BLaER1 (cell line): ENCODE data around the gene SEC61A2.
"Not testable (repeated sequence)": the region's sequence is repeated elsewhere in the genome, so short reads cannot be mapped to it uniquely, and the experiment has no call there.

Experiments
- H3K27ac ChIP-seq: shearing (Covaris generic); formaldehyde crosslinking; 2 replicates; pipeline ENCODE4 v1.8.1; 2022
- H3K27me3 ChIP-seq: shearing (Covaris generic); formaldehyde crosslinking; 2 replicates; pipeline ENCODE4 v1.8.1; 2022
- H3K36me3 ChIP-seq: shearing (Covaris generic); formaldehyde crosslinking; 2 replicates; pipeline ENCODE4 v1.8.1; 2022
- H3K4me1 ChIP-seq: shearing (Covaris generic); formaldehyde crosslinking; 2 replicates; pipeline ENCODE4 v1.8.1; 2022
- H3K4me2 ChIP-seq: shearing (Covaris generic); formaldehyde crosslinking; 2 replicates; pipeline ENCODE4 v1.8.1; 2022
- H3K4me3 ChIP-seq: shearing (Covaris generic); formaldehyde crosslinking; 2 replicates; pipeline ENCODE4 v1.8.1; 2022
- H3K9ac ChIP-seq: shearing (Covaris generic); formaldehyde crosslinking; 2 replicates; pipeline ENCODE4 v1.8.1; 2022
- H3K9me3 ChIP-seq: shearing (Covaris generic); formaldehyde crosslinking; 2 replicates; pipeline ENCODE4 v1.8.1; 2022
- H4K20me1 ChIP-seq: shearing (Covaris generic); formaldehyde crosslinking; 2 replicates; pipeline ENCODE4 v1.8.1; 2022
- Cebpa-rat ChIP-seq: shearing (Covaris generic); IDR thresholded peaks from 2 replicates; pipeline ENCODE4 v1.8.1; 2022

The SEC61A2 gene

DNA sequence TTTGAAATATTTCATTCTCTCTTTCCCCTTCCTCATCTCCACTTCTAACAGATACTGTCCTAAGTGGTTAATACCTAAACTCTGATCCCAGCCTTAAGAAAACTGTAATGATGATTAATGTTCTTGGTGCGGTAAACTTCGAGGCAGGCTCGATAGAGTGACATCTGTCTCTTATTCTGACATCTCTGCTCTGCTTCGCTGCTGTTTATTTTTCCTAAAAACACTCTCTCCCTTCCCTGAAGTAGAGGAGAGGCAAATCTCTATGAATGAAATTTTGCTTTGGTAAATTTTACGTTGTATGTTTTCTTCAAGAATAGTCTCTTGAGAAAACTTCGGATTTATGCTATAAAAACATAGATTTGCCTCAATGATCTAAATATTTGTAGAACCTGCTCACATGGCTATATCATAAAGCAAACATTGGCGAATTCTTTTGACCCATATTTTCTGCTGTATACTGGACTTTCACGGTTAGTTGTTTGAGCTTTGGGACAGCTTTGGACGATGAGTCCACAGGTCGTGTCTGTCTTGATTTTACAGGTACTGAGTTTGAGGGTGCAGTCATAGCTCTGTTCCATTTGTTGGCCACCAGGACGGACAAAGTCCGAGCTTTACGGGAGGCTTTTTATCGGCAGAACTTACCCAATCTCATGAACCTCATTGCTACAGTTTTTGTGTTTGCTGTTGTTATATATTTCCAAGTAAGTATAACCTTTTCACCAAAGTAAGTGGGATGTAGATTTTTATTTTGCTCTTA is 27.1 kb downstream of the SEC61A2 start:
- Histone ChIP-seq H3K4me2 (no peak overlapping the region), H3K27me3 (no peaks in the 10 kb centered on the region), H3K4me3 (no peak overlapping the region)

DNA sequence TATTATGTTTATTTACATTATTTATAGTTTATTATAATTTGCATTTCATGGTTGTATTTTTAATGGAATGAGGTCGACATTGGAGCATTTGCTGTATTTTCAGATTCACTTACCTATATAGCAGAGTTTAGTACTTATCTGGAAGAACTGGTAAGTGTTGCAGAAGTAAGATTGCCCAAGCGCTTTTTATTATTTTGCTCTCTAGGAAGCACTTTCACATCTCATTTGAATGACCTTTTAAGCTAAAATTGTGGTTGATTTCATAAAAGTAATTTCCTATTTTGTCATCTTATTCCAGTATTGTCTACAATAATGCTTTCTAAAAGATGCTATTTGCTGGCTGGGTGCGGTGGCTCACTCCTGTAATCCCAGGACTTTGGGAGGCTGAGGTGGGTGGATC is 28.6 kb downstream of the SEC61A2 start:
- 0 out of 2 replicates have a peak, but pooled peaks cover 6% of the 10 kb centered on the region for H4K20me1 ChIP-seq
- TF ChIP-seq Cebpa-rat = no peak
- peaks cover 83% of the 10 kb centered on the region for H3K36me3 ChIP-seq
- no peak overlapping the region for H3K4me3 ChIP-seq
- no peak overlapping the region for H3K27ac ChIP-seq
- no peaks in the 10 kb centered on the region for H3K9me3 ChIP-seq
- H3K4me1 ChIP-seq = no peaks in the 10 kb centered on the region
- H3K27me3 ChIP-seq = no peaks in the 10 kb centered on the region
- H3K9ac ChIP-seq = no peak overlapping the region
- H3K4me2 ChIP-seq = no peak overlapping the region

More for the DNA sequence above, 27.1 kb downstream of the SEC61A2 start:
- Histone ChIP-seq H3K9ac (no peak overlapping the region), H3K4me1 (no peaks in the 10 kb centered on the region), H3K9me3 (no peaks in the 10 kb centered on the region), H3K27ac (no peak overlapping the region), H4K20me1 (0 out of 2 replicates have a peak, but pooled peaks cover 6% of the 10 kb centered on the region), H3K36me3 (peaks cover 77% of the 10 kb centered on the region)
- no peak for TF ChIP-seq Cebpa-rat

DNA sequence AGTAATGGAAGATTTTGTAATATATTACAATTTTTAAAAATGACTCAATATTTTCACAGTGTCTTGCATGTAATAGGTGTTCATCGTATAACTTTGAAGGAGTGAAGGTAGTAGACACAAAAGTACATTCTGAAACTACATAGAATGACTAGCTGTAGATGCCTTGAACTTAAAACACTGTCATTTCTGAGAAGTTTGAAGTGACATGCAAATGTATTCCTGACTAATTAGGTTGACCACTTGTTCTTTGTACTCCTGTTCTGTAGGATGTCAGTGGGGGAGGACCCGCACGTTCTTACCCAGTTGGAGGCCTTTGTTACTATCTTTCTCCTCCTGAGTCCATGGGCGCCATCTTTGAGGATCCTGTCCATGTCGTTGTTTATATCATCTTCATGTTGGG is 31.2 kb downstream of the SEC61A2 start:
- H3K27ac ChIP-seq = no peak overlapping the region
- no peak for TF ChIP-seq Cebpa-rat
- peaks cover 88% of the 10 kb centered on the region for H3K36me3 ChIP-seq
- no peak overlapping the region for H3K4me3 ChIP-seq
- 0 out of 2 replicates have a peak, but pooled peaks cover 2% of the 10 kb centered on the region for H4K20me1 ChIP-seq
- H3K9me3 ChIP-seq = no peaks in the 10 kb centered on the region
- H3K4me2 ChIP-seq = no peak overlapping the region
- no peaks in the 10 kb centered on the region for H3K4me1 ChIP-seq
- H3K9ac ChIP-seq = no peak overlapping the region
- no peaks in the 10 kb centered on the region for H3K27me3 ChIP-seq

DNA sequence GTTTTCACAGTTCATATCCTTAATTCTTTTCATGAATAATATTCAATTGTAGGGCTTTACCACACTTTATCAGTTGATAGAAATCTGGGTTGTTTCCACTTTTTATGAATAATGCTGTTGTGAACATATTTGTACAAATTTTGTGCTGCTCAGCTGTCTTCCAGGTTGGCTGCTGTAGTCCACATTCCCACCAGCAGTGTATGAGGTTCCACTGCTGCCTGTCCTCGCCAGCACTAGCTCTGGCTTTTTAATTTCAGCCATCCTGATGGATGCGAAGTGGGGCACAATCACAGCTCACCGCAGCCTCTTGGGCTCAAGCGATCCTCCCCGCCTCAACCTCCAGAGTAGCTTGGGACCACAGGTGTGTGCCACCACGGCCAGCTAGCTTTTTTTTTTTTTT is 33.5 kb downstream of the SEC61A2 start:
- no peak for TF ChIP-seq Cebpa-rat
- Histone ChIP-seq H3K4me1 (no peaks in the 10 kb centered on the region), H3K9me3 (no peaks in the 10 kb centered on the region), H3K4me3 (no peak overlapping the region), H4K20me1 (no peaks in the 10 kb centered on the region), H3K9ac (no peak overlapping the region), H3K27me3 (no peaks in the 10 kb centered on the region), H3K36me3 (peaks cover 91% of the 10 kb centered on the region), H3K27ac (no peak overlapping the region), H3K4me2 (no peak overlapping the region)

DNA sequence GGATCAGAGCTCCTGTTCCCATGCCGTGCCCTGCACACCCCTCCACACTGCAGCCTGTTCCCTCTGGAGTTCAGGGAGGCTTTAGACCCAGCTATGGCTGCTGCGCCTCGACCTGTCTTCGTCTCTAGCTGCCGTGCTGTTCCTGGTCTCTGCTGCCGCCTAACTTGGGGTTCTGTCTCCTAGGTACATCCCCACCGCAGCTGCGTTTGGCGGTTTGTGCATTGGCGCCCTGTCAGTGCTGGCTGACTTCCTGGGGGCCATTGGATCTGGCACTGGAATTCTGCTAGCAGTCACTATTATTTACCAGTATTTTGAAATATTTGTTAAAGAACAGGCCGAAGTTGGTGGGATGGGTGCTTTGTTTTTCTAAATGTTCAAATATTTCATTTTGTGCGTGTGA is 34.6 kb downstream of the SEC61A2 start:
- H3K36me3 ChIP-seq = peaks cover 91% of the 10 kb centered on the region
- H3K9ac ChIP-seq = no peak overlapping the region

DNA sequence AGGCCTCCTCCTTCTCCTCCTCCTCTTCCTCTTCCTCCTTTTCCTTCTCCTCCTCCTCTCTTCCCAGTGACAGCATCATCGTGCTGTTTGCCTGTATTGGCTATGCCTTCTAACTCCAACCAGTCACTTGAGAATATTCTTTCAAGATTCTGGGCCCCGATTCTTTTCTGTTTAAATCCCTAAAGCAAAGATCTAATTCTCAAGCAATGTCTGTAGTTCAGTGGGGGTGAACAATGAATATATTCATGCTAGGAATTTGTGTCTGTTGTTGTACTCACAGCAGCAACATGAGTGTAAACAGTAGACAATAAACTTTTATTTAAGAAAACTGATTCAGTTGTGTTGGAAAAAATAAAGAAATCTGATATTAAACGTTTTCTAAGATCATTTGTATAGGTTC is 35.6 kb downstream of the SEC61A2 start:
- Histone ChIP-seq H4K20me1 (no peaks in the 10 kb centered on the region), H3K4me2 (no peak overlapping the region), H3K4me3 (no peak overlapping the region), H3K9ac (no peak overlapping the region), H3K27ac (no peak overlapping the region), H3K4me1 (no peaks in the 10 kb centered on the region), H3K9me3 (no peaks in the 10 kb centered on the region), H3K36me3 (peaks cover 92% of the 10 kb centered on the region), H3K27me3 (no peaks in the 10 kb centered on the region)
- TF ChIP-seq Cebpa-rat = no peak

More for the DNA sequence above, 34.6 kb downstream of the SEC61A2 start:
- TF ChIP-seq Cebpa-rat = no peak
- no peaks in the 10 kb centered on the region for H3K27me3 ChIP-seq
- no peak overlapping the region for H3K4me2 ChIP-seq
- no peaks in the 10 kb centered on the region for H3K4me1 ChIP-seq
- H3K4me3 ChIP-seq = no peak overlapping the region
- H3K27ac ChIP-seq = no peak overlapping the region
- no peaks in the 10 kb centered on the region for H3K9me3 ChIP-seq
- no peaks in the 10 kb centered on the region for H4K20me1 ChIP-seq

DNA sequence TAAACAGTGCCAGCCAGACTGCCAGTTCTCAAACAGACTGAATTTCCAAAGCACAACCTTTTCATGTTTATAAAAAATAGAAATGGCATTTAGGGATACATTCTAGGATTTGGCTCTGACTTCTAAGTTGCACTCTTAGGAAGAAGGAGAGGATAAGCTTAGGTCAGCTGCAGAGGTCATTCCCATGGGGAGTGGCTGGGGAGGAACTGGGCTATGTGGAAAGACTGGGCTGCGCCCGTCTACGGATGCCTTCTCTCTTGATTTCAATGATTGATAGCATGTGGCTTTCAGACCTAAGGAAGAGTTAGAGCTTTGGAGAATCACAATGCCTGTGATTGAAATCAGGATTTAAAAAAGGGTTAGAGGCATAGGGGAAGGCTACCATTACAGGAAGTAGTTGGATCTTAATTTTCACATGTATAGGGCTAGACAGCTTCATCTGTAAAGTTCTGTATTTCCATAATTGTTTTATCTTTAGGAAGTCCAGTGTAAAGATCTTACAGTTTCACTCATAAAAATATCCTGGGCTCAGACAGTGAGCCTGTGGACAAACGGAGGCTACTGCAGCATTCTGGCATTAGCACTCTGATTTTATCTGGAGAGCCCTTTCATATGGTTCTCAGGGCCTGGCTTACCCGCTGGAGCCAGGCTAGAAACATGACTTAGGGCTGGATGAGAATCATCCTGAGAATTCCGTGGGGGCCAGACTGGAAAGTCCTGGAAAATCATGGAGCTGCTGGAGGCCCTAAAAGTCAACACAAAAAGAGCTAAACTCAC is 36.7 kb downstream of the SEC61A2 start:
- no peaks in the 10 kb centered on the region for H3K9me3 ChIP-seq
- no peaks in the 10 kb centered on the region for H3K4me1 ChIP-seq
- no peak overlapping the region for H3K4me3 ChIP-seq
- H3K27ac ChIP-seq = no peak overlapping the region
- no peak overlapping the region for H3K4me2 ChIP-seq
- H4K20me1 ChIP-seq = no peaks in the 10 kb centered on the region
- TF ChIP-seq Cebpa-rat = no peak
- H3K36me3 ChIP-seq = peaks cover 96% of the 10 kb centered on the region
- H3K27me3 ChIP-seq = no peaks in the 10 kb centered on the region
- H3K9ac ChIP-seq = no peak overlapping the region

DNA sequence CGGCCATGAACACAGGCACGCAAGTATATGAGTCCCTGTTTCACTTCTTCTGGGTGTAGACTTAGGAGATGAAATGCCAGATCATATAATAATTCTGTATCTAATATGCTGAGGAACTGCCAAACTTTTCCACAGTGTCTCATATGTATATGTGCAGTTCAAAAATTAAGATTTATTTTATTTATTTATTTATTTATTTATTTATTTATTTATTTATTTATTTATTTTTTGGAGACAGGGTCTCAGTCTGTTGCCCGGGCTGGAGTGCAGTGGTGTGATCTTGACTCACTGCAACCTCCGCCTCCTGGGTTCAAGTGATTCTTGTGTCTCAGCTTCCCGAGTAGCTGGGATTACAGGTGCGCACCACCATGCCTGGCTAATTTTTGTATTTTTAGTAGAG is 42.0 kb downstream of the SEC61A2 start:
- peaks cover 100% of the 10 kb centered on the region for H3K36me3 ChIP-seq

DNA sequence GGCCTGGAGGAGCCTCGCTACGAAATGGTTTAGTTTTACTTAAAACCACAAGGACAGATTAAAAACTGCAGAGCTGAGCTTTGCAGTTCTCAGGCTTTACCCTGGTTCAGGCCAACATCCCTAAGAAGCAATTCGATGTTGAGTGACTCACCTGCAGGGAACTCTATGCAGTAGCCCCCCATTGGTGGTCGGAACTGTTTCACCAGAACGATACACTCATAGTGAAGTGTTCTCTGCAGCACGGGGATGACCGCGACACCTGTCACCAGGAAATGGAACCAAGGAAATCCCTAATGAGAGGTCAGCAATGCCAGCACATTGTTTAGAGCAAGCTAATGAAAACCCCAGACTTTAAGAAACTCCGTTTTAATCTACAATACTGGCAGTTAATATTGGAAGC is 48.2 kb downstream of the SEC61A2 start:
- no peak for TF ChIP-seq Cebpa-rat
- peaks cover 100% of the 10 kb centered on the region for H3K36me3 ChIP-seq
- H3K9me3 ChIP-seq = no peaks in the 10 kb centered on the region
- peaks cover 7% of the 10 kb centered on the region for H3K4me1 ChIP-seq
- H4K20me1 ChIP-seq = peaks cover 7% of the 10 kb centered on the region; the same call in 1 of the 2 replicates
- H3K9ac ChIP-seq = no peak overlapping the region
- H3K4me3 ChIP-seq = no peak overlapping the region
- H3K4me2 ChIP-seq = no peak overlapping the region
- no peaks in the 10 kb centered on the region for H3K27me3 ChIP-seq
- H3K27ac ChIP-seq = no peak overlapping the region

More for the DNA sequence above, 42.0 kb downstream of the SEC61A2 start:
- H3K4me3 ChIP-seq, H3K4me1 ChIP-seq, H4K20me1 ChIP-seq, H3K27ac ChIP-seq, H3K4me2 ChIP-seq, H3K9ac ChIP-seq, H3K9me3 ChIP-seq, H3K27me3 ChIP-seq: not testable (repeated sequence)

DNA sequence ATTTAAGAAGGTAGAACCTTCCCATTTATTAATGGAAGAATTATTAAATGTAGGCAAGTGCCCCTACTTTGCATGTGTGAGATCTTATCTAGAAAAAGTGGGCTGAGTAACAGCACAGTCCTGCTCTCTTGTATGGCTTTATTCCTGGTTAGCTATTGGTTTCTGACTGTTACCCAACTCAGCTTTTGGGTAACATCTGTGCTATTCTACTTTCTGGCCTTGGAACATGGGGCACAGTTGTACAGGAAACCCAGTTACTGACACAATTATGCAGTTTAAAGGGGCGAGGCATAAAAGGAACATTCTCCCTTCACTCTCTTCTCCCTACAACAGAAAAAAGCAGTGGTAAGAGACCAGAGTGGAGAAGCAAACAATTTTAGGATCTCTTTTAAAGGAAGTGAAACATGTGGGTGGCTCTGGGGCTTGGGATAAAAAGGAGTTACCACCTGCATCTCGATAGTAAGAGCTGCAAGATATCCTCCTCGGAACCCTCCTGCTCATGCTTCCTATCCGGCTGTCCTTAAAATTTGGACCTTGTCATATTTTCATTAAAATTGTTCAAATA is 50.2 kb downstream of the SEC61A2 start:
- H4K20me1 ChIP-seq = peaks cover 7% of the 10 kb centered on the region; the same call in 1 of the 2 replicates
- H3K9me3 ChIP-seq = no peaks in the 10 kb centered on the region
- H3K27ac ChIP-seq = no peak overlapping the region
- H3K4me2 ChIP-seq = no peak overlapping the region
- no peak overlapping the region for H3K9ac ChIP-seq
- no peaks in the 10 kb centered on the region for H3K27me3 ChIP-seq
- H3K4me3 ChIP-seq = no peak overlapping the region
- H3K36me3 ChIP-seq = peaks cover 87% of the 10 kb centered on the region
- peaks cover 15% of the 10 kb centered on the region for H3K4me1 ChIP-seq
- TF ChIP-seq Cebpa-rat = no peak
